Astrocyte (in vitro differentiated cells and primary cell): ENCODE results near the gene ANK3. TPM values are rescaled to one million over a fixed set of nuclear protein-coding genes. Genes with fewer than 3 reads are reported as not detected.
A peak's percentile ranks its signal among the peaks of the same experiment; 100 is the strongest.

Source experiments
- DNase-seq: peaks from one replicate; pipeline ENCODE4 v3.0.0-alpha.2; 2010; ENCODE audit warnings: low read depth
- FAIRE-seq: peaks from 2 replicates; lab custom pipeline; 2011; peaks lifted over from hg19 to GRCh38; lab: Jason Lieb, UNC
- H2AFZ ChIP-seq: 2 replicates; pipeline ENCODE4 v1.6.0; 2012; ENCODE audit warnings: low read depth, low read length, inconsistent platforms
- H3K27ac ChIP-seq: 2 replicates; pipeline ENCODE4 v1.5.1; 2011; ENCODE audit warnings: low read depth, low read length, inconsistent platforms
- H3K27me3 ChIP-seq: 2 replicates; pipeline ENCODE4 v1.6.0; 2011; ENCODE audit warnings: low read length, inconsistent platforms; ENCODE audit not compliant: insufficient read depth
- H3K36me3 ChIP-seq: 2 replicates; pipeline ENCODE4 v1.5.1; 2011; ENCODE audit warnings: low read length, inconsistent platforms; ENCODE audit not compliant: insufficient read depth
- H3K4me1 ChIP-seq: 2 replicates; pipeline ENCODE4 v1.5.1; 2011; ENCODE audit warnings: low read length, inconsistent platforms; ENCODE audit not compliant: insufficient read depth
- H3K4me2 ChIP-seq: 2 replicates; pipeline ENCODE4 v1.6.0; 2012; ENCODE audit warnings: low read length, inconsistent platforms
- H3K4me3 ChIP-seq: 2 replicates; pipeline ENCODE4 v1.5.1; 2011; ENCODE audit warnings: low read depth, mild to moderate bottlenecking, low read length, inconsistent platforms; ENCODE audit not compliant: insufficient read depth
- H3K79me2 ChIP-seq: 2 replicates; pipeline ENCODE4 v1.6.0; 2012; ENCODE audit warnings: mild to moderate bottlenecking, low read length, inconsistent platforms; ENCODE audit not compliant: insufficient read depth
- H3K9ac ChIP-seq: 2 replicates; pipeline ENCODE4 v1.6.0; 2012; ENCODE audit warnings: mild to moderate bottlenecking, low read length, inconsistent platforms
- H3K9me3 ChIP-seq: 2 replicates; pipeline ENCODE4 v1.5.1; 2012; ENCODE audit warnings: low read depth, mild to moderate bottlenecking, low read length, inconsistent platforms; ENCODE audit not compliant: insufficient read depth
- H4K20me1 ChIP-seq: 2 replicates; pipeline ENCODE4 v1.6.0; 2012; ENCODE audit warnings: low read length, inconsistent platforms; ENCODE audit not compliant: insufficient read depth
- H3K27ac Mint-ChIP-seq: one replicate; pipeline ENCODE4 v1.8.0; 2021; ENCODE audit warnings: mild to moderate bottlenecking, mixed read lengths; ENCODE audit not compliant: unreplicated experiment
- H3K27me3 Mint-ChIP-seq: one replicate; pipeline ENCODE4 v1.8.0; 2021; ENCODE audit warnings: low read depth, mixed read lengths; ENCODE audit not compliant: unreplicated experiment
- H3K36me3 Mint-ChIP-seq: one replicate; pipeline ENCODE4 v1.8.0; 2021; ENCODE audit warnings: low read depth, mixed read lengths; ENCODE audit not compliant: unreplicated experiment
- H3K4me1 Mint-ChIP-seq: one replicate; pipeline ENCODE4 v1.8.0; 2021; ENCODE audit warnings: low read depth, mixed read lengths; ENCODE audit not compliant: unreplicated experiment
- H3K4me3 Mint-ChIP-seq: one replicate; pipeline ENCODE4 v1.8.0; 2021; ENCODE audit warnings: mild to moderate bottlenecking, moderate library complexity, mixed read lengths; ENCODE audit not compliant: unreplicated experiment
- H3K9me3 Mint-ChIP-seq: one replicate; pipeline ENCODE4 v1.8.0; 2021; ENCODE audit warnings: mild to moderate bottlenecking, mixed read lengths; ENCODE audit not compliant: unreplicated experiment
- CTCF ChIP-seq: IDR thresholded peaks from 2 replicates; pipeline ENCODE4 v1.5.1; 2011; ENCODE audit warnings: low read depth, mild to moderate bottlenecking, inconsistent platforms, low read length, moderate library complexity; ENCODE audit not compliant: insufficient read depth
- EZH2 ChIP-seq: IDR thresholded peaks from 2 replicates; pipeline ENCODE4 v1.6.1; 2012; ENCODE audit warnings: mild to moderate bottlenecking, low read length, inconsistent platforms; ENCODE audit not compliant: insufficient read depth
- total RNA-seq: library from RNA; stranded (reverse); gene quantifications from 2 replicates; pipeline ENCODE4 v1.2.1, GENCODE V29; 2021

ANK3 gene
- total RNA-seq, 1 donor from 2014 or later: 21.1 TPM

GRCh38 chr10:60299961-60300883 is 89.5 kb downstream of the ANK3 start:
- H3K27me3 Mint-ChIP-seq: no peaks in the 10 kb centered on the region
- no peaks in the 10 kb centered on the region for H3K27me3 ChIP-seq
- peaks cover 17% of the 10 kb centered on the region for H3K4me1 ChIP-seq
- FAIRE-seq (no peak), DNase-seq (peak; percentile 98)
- TF ChIP-seq EZH2 (no peak), CTCF (no peak)
- no peaks in the 10 kb centered on the region for H3K79me2 ChIP-seq
- no peaks in the 10 kb centered on the region for H3K9me3 ChIP-seq
- peak overlapping the region; percentile 74 for H3K27ac ChIP-seq
- H4K20me1 ChIP-seq: no peaks in the 10 kb centered on the region
- peak overlapping the region; percentile 52 for H3K4me3 ChIP-seq
- H3K9me3 Mint-ChIP-seq: no peaks in the 10 kb centered on the region
- peak overlapping the region; percentile 36 for H2AFZ ChIP-seq
- peak overlapping the region; percentile 18 for H3K4me3 Mint-ChIP-seq
- H3K4me1 Mint-ChIP-seq: peaks cover 17% of the 10 kb centered on the region
- no peaks in the 10 kb centered on the region for H3K36me3 Mint-ChIP-seq
- peak overlapping the region; percentile 73 for H3K9ac ChIP-seq
- H3K4me2 ChIP-seq: peak overlapping the region; percentile 80
- H3K27ac Mint-ChIP-seq: peak overlapping the region; percentile 28
- no peaks in the 10 kb centered on the region for H3K36me3 ChIP-seq

GRCh38 chr10:60299390-60299778 is 90.3 kb downstream of the ANK3 start:
- H3K27me3 ChIP-seq: no peaks in the 10 kb centered on the region
- Mint-ChIP-seq H3K27ac (no peak overlapping the region), H3K4me1 (peaks cover 10% of the 10 kb centered on the region), H3K9me3 (no peaks in the 10 kb centered on the region), H3K27me3 (no peaks in the 10 kb centered on the region), H3K36me3 (no peaks in the 10 kb centered on the region), H3K4me3 (no peak overlapping the region)
- H3K4me2 ChIP-seq: no peak overlapping the region
- H3K9me3 ChIP-seq: no peaks in the 10 kb centered on the region
- H3K4me3 ChIP-seq: no peak overlapping the region
- no peaks in the 10 kb centered on the region for H3K36me3 ChIP-seq
- no peaks in the 10 kb centered on the region for H3K79me2 ChIP-seq
- no peak for TF ChIP-seq CTCF
- TF ChIP-seq EZH2: no peak
- H2AFZ ChIP-seq: no peak overlapping the region
- DNase-seq: no peak
- peaks cover 10% of the 10 kb centered on the region for H3K4me1 ChIP-seq
- no peak for FAIRE-seq
- H3K27ac ChIP-seq: no peak overlapping the region
- H3K9ac ChIP-seq: no peak overlapping the region
- no peaks in the 10 kb centered on the region for H4K20me1 ChIP-seq
